Measurements from ENCODE around the gene HDAC10.
A peak's percentile ranks its signal among the peaks of the same experiment; 100 is the strongest.

HDAC10 gene

GRCh38 chr22:50201191-50202129 lies 49.6 kb downstream of the HDAC10 start:
- TF ChIP-seq CTCF (IDR thresholded peaks at IDR 0.05; ENCODE audit: extremely low read depth, missing control alignments): no peak
- DNase-seq (ENCODE audit: low spot score): no peak

GRCh38 chr22:50200461-50201190 lies 50.4 kb downstream of the HDAC10 start, which contains the start of gene SELENOO:
TSS of gene SELENOO (plus strand) at chr22:50201011. CDS start at chr22:50201037, 26 bp downstream.
- DNase-seq (ENCODE audit: low spot score): peak; percentile 100
- TF ChIP-seq CTCF (IDR thresholded peaks at IDR 0.05; ENCODE audit: extremely low read depth, missing control alignments): no peak

GRCh38 chr22:50199829-50200460 lies 51.1 kb downstream of the HDAC10 start:
- no peak for DNase-seq (ENCODE audit: low spot score)
- no peak for TF ChIP-seq CTCF (IDR thresholded peaks at IDR 0.05; ENCODE audit: extremely low read depth, missing control alignments)

- DNase-seq (ENCODE audit: low spot score): no peak
- no peak for TF ChIP-seq CTCF (IDR thresholded peaks at IDR 0.05; ENCODE audit: extremely low read depth, missing control alignments)
Measured at GRCh38 chr22:50199251-50199721, 51.8 kb downstream of the HDAC10 start.

GRCh38 chr22:50198624-50199017 lies 52.4 kb downstream of the HDAC10 start:
- no peak for TF ChIP-seq CTCF (IDR thresholded peaks at IDR 0.05; ENCODE audit: extremely low read depth, missing control alignments)
- no peak for DNase-seq (ENCODE audit: low spot score)

GRCh38 chr22:50197856-50198623 lies 53.0 kb downstream of the HDAC10 start:
- no peak for DNase-seq (ENCODE audit: low spot score)
- TF ChIP-seq CTCF (IDR thresholded peaks at IDR 0.05; ENCODE audit: extremely low read depth, missing control alignments): no peak
